OCI-M2 (cell line): ENCODE data around the gene HPCAL4.

ENCODE experiments used
- DNase-seq: peaks from one replicate; lab custom pipeline; 2025; ENCODE audit not compliant: unreplicated experiment; lab: John Stamatoyannopoulos, UW

HPCAL4 gene

DNA sequence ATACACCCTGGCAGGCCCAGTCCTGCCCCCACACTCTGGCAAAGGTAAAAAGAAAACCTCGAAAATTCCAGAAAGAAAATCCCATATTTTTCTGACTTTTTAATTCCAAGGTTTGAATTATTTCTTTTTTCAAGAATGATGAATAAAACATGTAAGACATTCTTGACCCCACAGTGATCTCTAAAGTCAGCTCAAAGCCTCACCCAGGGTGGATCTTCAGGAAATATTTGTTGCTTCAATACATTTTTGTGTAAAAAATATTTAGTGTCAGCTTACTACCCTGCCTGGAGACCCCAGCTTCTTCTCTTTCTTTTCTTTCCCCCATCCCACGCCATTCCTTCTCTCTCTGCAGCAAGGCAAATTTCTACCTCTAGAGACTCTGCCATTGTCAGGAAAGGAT, 12.3 kb downstream of the HPCAL4 start:
- no peak for DNase-seq

DNA sequence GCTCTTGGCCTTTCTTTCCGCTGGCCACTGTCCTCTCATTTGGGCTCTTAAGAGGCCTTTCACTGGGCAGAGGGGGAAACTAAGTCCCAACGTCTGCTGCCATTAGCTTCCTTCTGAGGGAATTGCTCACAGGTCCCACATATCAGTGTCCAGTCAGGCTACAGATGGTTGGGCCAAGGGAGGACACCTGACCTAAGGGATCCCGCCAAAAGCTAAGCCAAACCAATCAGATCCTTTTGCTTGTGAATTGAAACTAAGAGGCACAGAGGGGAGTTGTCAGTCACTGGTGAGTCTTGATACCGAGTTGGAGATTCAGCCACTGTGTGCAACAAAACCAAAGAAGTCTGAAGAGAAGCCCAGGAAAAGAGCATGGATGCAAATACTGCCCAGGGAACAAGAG, 13.6 kb downstream of the HPCAL4 start:
- no peak for DNase-seq

DNA sequence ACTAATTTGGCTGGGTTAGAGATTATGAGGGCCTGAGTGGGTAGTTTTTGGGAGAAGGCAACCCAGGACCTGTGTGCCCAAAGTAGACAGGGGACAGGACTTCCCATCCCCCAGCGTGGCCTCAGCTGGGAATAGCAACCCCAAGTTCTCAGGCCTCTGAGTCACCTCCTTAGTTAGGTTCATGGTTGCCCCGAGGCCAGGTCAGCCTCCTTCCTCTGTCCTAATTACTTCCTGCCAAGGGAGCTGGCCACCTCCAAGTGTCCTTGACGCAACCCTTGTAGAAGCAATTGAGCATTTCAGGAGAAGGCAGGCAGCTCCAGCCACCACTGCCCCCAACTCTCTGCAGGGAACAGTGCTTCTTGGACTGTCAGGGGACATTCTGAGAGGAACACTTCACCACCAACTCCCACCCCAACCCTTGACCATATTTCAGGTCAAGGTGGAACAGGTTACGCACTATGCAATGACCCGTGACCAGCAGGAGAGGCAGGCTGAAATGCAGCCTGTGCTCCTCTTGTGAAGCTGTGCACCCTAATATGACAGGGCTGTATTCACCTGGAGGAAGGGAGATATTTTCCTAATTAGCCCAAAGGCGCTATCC, 14.2 kb downstream of the HPCAL4 start:
- DNase-seq, result no peak

DNA sequence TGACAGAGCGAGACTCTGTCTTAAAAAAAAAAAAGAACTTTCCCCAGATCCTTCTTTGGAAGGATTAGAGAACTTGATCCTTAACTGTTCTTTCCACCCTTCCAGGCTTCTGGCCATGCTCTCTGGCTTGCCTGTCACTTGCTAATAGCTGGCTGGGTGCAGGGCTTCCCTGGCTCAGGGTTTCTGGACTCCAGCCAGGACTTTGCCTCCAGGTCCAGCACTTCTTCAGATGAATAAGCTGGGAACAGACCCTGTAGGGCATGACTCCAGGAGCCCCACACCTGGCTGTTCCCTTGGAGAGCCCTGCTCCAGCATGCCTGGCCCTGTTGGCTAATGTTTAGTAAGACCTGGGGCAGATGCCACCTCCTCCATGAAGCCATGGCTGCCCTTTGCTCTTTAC, 16.0 kb downstream of the HPCAL4 start:
- no peak for DNase-seq

DNA sequence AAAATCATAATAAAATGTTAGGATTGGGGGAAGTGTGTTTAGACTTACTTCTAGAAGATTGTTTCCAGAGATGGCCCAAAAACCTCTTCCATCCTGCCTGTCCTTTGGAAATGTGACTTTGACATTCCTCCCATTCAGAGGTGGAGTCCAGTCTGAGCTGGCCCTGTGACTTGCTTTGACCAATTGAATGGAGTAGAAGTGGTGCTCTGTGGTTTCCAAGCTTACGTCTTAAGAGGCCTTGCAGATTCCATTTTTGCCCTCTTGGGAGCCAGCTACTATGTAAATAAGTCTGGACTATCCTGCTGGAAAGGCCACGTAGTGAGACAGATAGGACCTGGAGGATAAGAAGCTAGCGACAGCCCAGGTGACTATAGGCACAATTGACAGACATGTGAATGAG, 18.0 kb downstream of the HPCAL4 start:
- DNase-seq, result no peak

DNA sequence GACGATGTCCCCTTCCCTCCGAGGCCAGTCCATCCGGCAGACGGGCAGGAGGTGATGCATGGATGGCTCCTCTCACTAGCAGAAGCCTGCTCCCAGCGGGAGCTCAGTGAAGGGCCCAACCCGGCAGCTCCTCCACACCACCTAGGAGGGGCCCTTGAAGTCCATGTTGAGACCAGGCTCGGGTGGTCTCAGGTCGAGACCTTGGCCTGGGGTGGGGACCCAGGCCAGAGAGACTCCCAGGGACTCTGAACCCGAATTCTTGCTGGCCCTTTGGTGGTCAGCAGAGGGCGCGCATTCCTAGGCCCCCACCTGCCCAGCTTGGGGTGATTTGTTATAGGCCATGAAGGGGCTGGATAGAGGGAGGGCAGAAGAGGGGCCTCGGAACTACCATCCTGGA, 18.7 kb downstream of the HPCAL4 start:
- no peak for DNase-seq

DNA sequence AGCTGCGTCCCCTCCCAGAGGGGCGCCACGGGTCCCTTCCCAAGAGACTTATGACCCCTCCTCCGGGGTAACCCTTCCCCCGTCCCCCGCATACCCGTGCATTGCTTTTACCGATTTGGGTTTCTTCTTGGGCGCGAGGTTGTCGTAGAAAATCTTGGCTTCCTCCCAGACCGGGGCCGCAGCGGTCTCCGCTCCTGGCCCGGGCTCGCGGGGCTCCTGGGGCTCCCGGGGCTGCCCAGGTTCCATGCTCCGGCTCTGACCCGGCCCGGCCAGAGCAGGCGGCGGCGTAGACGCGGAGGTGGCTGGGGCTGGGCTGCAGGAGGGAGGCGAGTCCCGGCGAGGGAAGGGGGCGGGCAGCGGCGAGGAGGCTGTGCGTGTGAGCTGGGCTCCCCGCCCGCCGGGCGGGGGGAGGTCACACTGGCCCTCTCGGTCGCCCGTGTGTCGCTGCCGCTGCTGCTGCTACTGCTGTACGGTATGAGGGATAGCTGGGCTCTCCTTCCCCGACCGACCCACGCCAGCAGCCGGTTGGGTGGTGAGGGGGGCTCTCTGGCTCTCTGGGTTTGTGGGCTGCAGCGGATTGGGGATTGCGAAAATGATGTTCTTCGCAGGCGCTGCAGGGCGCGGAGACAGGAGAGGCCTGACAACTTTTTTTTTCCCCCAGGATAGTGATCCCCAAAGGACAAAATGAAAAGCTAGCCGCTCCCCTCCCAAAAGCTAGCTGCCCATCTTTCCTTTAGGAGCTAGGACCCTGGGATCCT, 19.3 kb downstream of the HPCAL4 start, which contains the start of gene NT5C1A:
Gene NT5C1A, minus strand, starts transcription at position 315 of the 758 bp plus-strand sequence. Its CDS starts 69 bp downstream, at position 246.
- DNase-seq, result no peak

DNA sequence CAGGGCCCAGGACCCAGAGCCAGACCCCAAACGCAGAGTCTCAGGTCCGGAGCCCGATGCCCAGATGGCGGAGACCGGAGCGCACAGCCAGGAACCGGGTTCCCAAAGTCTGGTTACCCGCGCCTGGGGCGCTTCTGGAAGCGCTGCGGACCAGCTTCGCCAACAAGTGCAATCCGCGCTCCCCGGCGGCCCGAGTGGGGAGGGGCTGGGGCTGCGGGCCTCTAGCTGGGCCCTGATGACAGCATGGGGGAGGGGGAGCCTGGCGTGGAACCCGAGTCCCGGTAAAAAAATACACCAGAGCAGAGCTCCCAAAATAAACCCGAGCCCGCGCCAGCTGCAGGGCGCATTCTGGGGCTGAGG, 19.8 kb downstream of the HPCAL4 start:
- no peak for DNase-seq

DNA sequence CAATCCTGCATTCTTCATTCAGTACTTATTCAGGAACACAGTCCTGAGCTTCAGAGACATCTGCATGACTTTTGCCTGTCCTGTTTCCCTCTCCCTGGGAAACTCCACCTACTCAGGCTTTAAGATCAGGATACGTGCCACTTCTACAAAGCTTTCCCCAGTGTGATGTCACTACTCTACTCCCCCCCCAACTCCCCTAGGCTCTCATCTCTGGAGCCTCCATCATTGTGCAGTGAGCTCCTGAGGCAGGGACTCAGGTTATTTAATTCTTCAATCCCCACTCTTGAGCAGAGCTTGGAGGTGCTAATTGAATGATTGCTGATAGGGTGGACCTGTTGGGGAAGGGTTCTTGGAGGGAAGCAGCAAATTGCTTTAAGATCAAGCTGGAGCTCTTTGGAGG, 20.5 kb downstream of the HPCAL4 start:
- DNase-seq, result no peak

DNA sequence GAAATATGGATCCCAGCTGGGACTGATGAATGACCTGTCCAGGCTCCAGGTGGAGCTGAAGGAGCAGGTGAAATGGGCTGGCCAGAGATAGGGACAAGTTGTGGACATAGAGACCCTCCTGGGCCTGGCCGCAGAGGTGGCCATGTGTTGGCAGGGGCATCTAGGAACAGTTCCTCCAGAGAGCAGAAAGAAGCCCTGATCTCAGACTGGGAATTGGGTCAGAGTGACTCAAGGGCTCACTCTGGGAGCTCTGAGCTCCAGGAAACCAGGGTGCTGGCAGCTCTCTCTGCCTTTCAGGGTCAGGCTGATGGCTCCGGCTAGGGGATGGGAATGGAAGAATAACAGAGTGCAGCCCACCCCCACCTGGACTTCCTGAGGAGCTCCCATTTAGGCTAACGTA, 22.3 kb downstream of the HPCAL4 start:
- no peak for DNase-seq

DNA sequence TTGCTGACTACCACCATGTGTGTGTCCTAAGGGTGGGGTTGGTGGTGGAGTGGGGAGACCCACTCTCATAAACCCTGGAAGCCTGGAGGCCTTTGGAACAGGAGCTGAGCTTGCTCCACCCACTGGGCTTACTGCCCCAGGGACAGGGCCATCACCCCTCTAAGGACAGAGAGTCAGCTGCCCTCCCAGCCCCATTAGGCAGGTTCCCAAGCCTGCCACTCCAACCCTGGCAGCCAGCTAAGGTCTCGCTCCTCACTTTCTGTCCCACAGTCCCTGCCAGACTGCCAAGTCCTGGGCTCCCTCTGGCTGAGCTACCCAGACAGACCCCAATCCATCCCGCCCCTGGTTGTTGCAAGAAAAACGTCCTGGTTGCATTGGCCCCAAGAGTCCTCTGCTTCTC, 23.1 kb downstream of the HPCAL4 start:
- DNase-seq, result no peak

DNA sequence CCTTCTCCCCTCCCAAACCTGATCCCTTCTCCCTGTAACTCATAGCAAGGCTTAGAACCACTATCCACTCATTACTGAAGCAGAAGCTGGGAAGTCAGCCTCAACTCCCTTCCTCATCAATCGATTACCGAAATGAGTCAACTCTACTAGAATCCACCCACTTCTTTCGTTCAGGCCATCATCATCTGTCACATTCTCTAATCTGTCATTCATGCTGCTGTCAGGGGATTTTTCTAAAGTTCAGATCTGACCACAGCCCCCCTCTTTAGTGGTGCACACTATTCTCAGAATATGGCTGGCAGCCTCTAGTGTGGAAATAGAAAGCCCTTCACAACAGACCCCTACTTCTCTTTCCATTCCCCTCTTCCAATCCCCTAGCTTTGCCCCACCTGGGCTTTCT, 24.5 kb downstream of the HPCAL4 start:
- no peak for DNase-seq

DNA sequence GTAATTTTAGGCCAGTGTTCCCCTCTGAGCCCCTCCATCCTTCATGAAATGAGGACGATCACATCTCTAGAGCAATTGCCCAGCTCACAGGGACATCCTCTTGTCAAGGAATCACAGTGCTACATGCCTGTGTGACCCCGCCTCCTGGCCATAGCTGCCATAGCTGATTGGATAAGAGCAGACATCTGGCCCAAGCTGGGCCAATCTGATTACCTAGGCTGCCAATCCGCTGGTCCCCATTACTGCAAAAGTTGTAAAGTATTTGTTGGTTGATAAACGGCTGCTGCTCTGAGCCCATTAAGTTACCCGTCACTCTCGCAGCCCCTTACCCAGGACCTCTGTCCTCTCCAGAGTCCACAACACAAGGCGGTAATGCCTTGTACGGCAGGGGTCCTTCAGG, 27.7 kb downstream of the HPCAL4 start:
- no peak for DNase-seq

DNA sequence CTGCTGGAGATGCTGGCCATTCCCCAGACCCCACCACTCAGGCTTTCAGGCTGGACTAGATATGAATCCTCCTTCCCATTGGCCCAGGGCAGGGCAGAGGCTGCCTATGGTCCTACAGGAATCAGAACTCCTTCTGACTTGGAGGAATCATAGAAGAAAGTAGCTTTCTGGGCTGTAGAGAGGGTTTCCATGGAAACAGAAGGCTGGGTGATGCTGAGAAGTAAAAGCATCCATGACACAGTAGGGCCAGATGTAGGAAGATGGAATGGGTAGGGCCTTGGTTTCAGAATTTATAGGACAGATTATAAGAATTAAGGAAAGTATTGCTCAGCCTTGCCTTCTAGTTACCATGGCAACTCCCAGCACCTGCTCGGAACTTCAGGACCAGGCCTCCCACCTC, 28.4 kb downstream of the HPCAL4 start:
- no peak for DNase-seq

DNA sequence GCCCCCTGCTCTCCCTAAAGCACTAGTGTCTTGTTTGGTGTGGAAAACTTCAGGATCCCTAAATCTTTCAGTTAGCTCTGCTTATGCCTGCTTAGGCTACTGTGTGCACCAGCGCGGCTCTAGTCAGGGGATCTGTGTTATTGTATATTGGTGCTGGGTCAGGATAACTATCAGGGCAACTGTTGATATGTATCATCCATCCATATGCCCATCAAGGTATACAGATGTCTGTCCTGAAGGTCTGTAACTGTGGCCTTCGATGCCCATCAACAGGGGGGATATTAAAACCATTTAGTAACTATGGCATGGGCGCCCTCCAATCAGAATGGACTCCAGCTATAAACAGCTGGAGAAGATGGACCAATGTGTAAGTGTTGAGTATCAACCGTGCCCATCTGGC, 31.7 kb downstream of the HPCAL4 start:
- DNase-seq, result no peak

DNA sequence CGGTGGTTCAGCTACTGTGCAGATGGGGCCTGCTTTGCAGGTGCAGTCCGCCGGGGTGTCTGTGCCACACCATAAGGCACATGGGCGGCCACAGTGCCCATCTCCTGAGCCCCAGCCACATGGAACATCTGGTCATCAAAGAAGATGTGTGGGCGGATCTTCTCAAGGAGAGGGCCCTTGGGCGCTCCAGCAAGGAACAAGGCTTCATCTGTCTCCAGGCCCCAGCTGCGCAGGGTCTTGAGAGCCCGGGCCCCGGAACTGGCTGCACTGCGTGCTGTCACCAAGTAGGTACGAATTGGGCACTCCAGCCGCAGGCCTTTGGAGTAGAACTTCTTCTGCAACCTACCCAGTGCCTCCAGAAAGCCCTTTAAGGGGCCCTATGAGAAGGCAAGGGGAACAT, 32.1 kb downstream of the HPCAL4 start:
- no peak for DNase-seq

DNA sequence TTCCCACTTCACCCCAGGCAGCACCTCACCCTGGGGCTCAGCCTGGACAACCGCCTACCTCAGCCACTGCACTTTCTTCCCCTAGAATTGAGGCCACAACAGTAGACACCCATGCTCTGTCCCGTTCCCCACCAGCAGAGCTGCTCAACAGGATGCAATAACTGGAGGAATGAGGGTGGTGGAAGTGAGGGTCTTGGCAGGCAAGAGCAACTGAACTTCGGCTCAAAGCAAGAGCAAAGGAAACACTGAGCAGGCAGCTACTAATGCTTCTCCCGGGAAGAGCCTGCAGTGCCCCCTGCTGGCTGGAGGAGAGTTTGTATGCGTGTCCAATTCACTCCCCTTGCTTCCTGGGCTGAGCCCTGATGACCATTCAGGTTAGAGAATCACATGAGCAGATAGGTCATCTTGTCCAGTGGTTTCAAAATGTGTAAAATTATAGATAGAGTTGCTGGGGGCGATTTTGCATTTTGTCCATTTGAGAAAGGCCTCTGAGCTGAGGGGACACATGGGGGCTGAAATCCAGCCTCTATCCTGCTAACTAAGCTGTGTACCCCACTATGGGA, 33.2 kb downstream of the HPCAL4 start:
- DNase-seq, result no peak

DNA sequence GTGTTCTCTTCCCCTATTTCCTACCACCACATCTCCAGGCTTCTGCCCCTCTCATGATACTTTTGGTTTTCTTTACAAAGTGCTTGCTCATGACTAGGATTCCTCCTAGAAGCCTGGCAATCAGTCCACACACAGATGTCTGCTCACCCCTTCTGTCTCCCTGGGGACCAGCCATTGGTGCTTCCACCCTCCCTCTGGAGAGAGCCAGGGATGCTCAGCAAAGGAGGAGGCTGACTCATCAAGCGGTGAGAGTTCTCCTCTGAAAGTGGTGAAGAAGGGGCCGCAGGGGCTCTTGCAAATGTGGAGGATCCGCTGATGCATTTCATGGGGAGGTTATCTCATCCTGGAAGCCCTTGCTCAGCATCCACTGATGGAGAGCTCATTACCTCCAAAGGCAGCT, 33.8 kb downstream of the HPCAL4 start:
- no peak for DNase-seq

DNA sequence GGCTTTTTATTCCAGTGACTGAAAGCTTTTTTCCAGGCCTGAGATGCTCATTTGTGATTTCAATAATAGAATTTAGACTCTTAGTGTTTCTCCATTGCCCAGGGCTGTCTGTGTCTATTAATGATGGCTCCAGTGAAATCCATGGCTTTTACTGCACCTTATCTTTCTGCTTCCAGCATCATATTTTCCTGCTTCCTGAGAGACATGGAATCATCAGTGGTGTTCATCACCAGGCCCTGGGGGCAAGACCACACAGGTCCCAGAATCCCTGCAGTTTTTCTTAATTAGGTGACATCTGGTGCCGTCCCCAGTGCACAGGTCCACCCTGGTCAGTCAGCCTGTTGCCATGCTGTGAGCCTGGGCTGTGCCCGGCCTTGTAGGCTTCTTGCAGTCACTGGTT, 34.8 kb downstream of the HPCAL4 start:
- DNase-seq, result no peak

DNA sequence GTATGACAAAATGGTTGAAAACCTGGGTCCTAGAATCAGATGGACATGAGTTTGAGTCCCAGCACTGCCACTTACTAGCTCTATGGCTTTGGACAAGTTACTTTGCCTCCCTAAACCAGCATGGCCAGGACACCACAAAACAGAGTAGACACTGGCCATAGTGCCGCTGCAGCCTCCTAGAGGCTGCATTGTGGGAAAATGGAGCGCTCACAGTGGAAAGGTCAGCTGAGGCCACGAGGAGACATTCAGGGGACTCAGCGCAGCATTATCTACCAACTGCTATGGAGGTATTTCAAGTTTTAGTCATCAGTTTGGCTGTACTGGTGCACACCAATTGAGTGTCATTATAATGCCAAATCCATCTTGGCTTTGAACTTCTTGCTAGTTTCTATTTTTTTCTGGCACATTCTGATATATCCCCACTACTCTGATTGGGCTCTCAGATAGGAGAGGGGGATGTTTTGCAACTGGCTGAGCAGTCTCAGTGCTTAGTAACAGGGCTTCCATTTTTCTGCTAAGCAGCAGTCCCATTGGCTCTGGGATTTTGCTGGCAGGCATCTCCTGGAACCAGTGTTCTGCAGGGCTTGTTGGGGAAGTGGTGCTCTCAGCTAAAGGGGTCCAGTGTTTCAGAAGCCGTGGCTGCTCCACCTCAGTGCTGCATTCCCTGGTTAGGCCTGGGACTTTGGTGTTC, 35.5 kb downstream of the HPCAL4 start:
- no peak for DNase-seq

DNA sequence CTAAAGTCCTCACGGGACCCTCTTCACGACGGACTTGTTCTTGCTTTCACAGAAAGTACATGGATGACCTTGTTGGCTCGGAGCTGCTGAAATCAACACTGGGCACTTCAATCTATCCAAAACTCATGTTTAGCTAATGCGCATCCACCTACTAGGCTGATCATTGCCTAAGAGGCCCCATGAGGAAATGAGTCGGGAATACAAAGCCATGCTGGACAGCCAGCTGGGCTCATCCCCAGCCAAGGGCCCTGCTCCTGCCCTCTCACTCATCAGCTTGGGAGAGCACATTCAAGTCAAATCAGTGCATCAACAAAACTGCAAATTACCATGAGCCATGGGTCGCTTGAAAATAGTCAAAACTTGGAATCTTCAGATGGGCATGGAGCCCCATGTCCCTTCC, 36.9 kb downstream of the HPCAL4 start:
- no peak for DNase-seq

DNA sequence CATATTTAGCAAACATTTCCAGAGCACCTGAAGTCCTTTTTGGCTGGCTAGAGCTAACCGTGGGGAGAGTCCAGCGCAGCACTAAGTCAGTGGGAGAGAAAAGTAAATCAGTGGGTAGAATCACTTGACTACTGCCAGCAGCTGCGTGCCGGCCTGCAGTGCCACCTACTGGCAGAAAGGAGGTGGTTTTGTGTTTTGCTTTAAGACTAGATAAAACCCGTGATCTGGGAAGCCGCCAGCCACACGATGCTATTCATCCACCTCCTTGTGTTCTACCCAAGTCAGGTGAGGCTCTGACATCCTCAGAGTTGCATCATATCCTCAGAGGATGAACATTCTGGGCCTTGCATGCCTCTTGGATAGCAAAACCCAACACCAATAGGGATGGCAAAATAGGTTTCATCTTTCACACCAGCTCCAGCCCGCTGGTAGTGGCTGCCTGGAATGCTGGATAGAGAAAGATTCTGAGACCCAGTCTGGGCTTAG, 37.6 kb downstream of the HPCAL4 start:
- no peak for DNase-seq
